HG03432 (cell line): ENCODE results near the gene ETF1.
"Not testable (repeated sequence)": the region's sequence is repeated elsewhere in the genome, so short reads cannot be mapped to it uniquely, and the experiment has no call there.

Source experiments
- ATAC-seq: cut with Tn5 transposase; IDR thresholded peaks from one replicate; pipeline ENCODE4 v1.9.1; 2021; ENCODE audit warnings: mild to moderate bottlenecking, moderate library complexity; ENCODE audit not compliant: unreplicated experiment

The ETF1 gene

DNA sequence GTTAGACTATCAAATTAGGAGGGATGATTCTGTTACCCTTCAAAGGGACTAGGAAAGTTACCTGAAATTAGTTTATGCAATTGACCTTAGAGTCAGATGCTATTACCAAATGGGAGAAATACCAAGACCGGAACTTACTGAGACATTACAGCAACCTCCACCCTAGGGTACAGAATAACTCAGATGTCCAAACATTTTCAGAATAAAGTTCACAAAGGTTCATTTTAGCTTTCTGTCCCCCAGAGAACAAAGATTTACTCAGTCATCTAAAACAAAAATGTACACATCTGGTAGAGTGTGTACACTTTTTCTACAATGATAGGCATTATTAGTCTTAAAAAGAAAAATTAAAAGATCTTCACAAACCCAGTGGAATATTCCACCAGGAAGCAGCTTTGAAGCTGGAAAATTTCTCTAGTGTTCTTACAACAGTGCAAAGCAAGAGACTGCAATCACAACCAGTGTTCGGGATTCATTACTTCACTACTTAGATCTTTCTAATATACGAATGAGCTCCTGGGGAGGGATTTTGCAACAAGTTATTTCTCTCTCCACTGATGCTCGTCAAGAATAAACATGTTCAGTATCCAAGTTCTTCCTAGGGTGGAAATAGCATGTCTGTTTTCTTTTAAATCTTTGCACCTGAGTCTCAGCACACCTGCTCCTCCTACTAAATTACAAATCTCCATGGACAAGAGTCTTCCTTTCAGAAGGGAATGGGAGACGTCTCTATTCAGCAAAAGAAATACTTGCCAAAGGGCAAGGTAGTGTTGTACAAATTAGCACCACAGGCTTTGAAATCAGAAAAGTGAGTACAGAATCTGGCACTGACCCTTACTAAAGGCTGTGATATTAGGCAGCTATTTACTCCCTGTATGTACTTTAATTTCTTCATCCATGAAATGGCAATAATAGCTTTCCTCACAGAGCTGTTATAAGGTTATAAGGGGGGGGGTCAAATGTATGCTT lies 8.8 kb downstream of the ETF1 start:
- ATAC-seq, result no peak

DNA sequence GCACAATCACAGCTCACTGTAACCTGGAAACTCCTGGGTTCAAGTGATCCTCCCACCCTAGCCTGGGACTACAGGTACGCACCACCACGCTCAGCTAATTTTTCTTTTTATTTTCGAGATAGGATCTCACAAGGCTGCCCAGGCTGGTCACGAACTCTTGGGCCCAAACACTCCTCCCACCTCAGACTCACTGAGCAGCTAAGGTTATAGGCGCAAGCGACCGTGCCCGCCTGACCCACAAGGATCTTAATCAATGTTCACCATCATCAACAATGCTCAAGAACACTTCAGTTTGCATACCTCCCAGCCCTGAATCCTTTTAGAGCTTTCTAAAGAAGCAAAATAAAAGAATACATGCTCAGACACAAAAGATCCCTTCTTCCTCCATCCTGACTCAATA lies 13.2 kb downstream of the ETF1 start:
- ATAC-seq, result no peak

DNA sequence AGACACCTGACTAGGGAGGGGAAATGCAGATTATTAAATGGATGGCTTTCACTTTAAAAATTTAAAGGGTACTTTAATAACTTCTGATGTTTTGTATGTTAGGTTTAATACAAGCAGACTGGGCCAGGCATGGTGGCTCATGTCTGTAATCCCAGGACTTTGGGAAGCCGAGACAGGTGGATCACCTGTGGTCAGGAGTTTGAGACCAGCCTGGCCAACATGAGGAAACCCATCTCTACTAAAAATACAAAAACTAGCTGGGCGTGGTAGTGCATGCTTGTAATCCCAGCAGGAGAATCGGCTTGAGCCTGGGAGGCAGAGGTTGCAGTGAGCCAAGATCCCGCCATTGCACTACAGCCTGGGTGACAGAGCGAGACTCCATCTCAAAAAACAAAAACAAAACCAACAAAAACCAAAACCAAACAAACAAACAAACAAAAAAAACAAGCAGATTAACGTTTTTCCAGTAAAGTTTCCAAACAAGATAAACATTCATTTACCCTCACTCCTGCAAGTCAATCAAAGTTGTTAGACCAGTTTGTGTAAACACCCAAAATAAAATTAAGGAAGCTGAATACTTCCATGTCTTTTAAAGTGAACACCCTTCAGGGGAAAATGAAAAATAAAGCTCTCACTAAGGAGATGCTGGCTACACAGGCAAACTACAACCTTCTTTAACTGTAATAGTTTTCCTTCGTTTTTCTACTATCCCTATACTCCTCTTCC lies 14.1 kb downstream of the ETF1 start:
- ATAC-seq, result no peak

DNA sequence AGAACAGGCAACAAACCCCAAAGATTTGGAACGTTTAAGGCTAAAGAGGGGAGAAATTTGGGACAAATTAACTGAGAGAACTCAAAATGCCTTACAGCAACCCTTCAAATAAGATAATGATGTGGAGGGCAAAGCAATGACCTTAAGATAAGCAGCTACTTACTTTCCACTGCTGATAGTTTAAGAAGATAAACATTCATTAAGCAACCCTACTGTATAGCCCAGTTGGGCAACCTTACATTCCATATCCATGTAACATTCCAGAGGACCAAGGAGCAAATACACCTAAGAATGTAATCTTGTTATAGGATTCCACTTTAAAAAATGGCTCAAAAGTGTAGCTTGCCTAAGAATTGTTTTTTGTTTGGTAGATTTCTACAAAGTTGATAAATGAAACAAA lies 14.8 kb downstream of the ETF1 start:
- ATAC-seq, result no peak

DNA sequence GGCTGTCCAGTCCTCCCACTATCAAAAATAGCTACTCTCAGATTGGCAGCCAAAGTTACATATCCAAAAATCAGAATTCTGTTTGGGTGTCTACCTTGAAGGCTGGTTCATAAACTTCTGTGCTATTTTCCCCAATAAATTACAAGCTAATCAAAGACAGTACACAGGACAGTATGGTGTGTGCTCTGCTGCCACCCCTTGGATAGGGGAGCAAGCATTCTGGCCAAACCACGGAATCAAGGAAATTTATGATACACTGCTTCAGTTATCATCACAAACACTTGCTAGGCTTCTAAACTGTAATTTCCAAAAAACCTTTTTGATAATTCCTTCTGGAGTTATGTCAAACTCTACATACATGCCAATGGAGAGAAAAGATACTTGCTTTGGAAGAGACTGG lies 15.9 kb downstream of the ETF1 start:
- ATAC-seq, result no peak

DNA sequence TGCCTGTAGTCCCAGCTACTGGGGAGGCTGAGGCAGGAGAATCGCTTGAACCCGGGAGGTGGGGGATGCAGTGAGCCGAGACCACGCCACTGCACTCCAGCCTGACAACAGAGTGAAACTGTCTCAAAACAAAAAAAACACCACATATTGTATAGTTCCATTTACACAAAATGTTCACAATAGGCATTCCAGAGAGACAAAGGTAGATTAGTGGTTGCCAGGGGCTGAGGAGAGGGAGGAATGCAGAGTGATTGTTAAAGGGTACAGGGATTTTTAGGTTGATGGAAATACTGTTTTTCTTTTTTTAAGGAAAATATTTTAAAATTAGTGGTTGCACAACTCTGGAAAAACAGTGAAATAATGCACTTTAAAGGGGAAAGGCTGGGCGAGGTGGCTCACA lies 19.6 kb downstream of the ETF1 start:
- no peak for ATAC-seq

DNA sequence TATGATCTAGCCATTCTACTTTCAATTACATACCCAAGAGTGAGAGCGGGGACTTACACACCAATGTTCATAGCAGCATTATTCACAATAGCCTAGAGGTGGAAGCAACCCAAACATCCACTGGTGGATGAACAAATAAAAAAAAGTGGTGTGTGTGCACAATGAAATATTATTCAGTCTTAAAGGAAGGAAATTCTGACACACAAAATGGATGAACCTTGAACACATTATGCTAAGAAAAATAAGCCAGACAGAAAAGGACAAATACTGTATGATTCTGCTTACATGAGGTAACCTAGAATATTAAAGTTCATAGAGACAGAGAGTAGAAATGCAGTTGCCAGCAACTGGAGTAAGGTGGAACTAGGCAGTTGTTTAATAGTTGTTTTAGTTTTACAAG lies 22.1 kb downstream of the ETF1 start:
- no peak for ATAC-seq

DNA sequence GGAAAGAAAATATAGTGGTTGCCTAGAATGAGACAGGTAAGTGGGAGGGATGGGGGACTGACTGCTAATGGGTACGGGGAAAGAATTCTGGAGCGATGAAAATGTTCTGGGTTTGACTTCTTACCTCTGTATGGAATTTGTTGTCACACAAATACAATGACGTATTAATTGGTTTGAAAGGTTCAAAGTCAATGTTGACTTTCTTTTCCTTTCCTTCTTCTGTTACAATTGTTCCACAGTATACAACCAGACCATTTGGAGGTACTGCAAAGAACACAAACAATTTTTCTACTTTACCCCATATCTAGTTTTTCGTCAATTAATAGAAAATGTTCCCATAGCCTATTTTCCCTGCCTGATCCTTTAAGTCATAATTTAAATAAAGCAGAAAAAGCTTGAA lies 25.6 kb downstream of the ETF1 start:
- no peak for ATAC-seq

DNA sequence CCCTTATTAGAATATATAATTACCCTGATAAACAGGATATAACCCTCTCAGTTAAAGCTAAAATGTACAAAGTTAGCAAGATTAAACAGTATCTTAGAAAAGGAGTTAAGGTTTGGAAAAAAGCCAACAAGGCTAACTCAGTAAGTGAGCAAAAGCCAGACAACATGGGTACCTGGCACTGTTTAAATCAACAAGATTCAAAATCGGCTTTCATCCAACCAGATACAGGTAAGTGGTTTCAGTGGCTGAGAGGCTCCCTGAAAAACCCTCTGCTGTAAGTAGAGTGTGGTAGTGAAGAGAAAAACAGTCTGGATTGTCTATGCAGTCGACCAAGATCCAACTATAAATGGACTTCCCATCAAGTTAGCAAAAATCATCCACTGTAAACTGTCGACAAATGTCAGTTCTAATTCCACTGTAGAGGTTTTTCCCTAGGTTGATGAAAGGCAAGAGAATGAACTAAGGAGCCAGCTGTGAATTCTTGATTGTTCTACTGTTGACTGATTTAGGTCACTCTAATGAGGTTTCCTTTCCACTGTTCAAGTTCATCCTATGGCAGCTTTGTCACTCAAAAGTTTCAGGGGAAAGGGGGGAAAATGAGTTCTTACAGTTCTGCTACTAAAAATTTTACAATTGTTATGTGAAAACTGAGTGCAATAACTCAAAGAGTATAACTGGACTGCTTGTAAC lies 27.3 kb downstream of the ETF1 start:
- ATAC-seq, result no peak

DNA sequence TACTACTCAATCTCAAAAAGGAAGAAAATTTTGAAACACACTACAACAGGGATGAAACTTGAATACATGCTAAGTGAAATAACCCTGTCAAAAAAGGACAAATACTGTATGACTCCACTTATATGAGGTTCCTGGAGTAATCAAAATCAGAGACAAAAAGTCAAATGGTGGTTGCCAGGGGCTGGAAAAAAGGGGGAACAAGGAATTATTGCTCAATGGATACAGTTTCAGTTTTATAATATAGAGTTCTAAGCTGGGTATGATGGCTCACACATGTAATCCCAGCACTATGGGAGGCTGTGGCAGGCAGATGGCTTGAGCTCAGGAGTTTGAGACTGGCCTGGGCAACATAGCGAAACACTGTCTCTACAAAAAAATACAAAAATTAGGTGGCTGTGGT lies 29.0 kb downstream of the ETF1 start:
- ATAC-seq, result no peak

DNA sequence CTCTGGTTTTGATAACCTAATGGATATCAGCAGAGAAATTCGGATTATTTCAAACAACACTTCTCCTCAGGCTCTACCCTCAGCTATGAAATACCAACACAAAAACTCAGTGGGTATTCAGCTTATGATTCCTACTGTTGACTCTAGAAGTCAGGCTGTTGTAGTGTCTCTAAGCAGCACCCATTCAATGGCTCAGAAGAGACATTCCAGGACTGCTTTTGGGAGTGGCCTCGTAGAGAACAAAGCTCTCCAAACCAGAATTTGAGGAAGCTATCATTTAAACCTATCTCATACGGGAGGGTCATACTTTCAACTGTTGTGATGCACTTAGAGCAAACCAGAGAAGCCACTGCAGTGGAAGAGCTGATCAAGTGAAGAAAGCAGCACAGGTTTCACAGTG lies 34.1 kb downstream of the ETF1 start:
- no peak for ATAC-seq

DNA sequence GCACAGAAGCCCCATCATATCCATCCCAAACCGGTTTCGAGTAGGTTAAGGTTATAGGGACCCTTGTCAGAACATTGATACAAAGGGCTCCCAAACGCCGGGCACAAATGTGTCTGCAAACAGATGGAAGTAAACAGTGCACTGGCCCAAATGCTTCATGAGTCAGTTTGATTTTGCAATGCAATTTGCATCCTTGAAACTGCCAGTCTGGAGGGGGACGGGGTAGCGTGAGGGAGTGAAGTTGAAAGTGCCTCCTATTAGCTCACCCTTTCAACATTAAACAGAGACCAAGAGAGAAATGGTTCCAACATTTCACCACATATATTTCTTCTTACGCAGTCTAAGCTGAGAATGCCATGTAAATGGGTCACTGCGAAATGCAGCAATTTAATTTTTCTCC lies 35.6 kb downstream of the ETF1 start:
- ATAC-seq, result not testable (repeated sequence)

DNA sequence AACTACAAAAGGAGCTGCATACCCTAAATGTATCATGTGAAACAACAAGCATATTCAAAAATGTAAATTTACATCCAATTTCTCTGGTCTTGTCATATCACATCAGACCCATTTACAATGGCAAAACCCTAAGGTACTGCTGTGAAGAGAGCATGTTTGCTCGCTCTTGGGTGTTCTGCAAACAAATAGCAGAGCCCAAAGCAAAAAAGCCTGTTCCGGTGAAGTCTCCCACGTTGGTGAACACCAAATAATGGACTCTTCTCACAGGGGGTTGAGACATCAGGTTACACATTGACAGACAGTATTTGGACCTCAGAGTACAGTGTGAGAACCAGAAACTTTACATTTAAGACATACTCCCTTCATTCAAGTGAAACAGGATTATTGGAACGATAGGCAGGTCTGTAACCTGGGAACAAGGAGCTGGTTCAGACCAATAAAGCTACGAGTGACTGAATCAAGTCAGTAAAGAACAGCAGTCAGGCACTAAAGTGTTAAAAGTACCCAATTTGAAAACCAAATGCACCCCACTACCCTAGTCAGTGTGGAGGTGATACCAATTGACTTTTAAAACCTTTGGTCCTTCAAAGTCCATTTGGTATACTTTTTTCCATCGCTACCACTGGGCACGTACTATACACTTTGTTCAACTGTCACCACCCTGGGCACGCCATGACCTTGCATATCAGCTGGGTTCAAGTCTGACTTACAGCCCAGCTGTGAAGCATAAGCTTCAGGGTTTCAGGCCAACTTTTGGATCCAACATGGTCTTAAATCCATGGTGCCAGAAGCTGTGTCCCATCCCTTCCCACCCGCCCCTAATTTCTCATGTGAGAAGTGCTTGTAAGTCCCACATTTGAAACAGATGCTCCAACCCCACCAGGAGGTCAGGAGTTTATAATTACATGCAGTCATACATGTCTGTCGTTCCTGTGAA lies 36.4 kb downstream of the ETF1 start:
- ATAC-seq, result no peak

DNA sequence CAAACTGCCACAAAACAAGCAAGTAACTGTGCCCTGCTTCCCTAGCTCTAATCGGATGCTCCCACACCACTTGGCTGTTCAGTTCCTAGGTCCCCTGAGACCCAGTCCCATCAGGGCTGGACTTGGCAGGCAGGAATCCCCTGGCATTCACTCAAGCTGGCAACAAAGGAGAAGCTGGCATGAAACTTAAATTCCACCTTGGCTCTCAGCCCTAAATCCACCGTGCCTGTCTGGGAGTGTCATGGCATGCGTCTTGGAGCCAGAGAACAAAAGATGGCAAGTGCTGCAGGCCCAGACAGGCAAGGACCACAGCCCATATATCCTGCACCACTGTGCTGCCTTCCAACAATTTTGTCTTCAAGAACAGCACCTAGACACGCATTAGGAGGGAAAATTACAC lies 38.2 kb downstream of the ETF1 start:
- no peak for ATAC-seq

DNA sequence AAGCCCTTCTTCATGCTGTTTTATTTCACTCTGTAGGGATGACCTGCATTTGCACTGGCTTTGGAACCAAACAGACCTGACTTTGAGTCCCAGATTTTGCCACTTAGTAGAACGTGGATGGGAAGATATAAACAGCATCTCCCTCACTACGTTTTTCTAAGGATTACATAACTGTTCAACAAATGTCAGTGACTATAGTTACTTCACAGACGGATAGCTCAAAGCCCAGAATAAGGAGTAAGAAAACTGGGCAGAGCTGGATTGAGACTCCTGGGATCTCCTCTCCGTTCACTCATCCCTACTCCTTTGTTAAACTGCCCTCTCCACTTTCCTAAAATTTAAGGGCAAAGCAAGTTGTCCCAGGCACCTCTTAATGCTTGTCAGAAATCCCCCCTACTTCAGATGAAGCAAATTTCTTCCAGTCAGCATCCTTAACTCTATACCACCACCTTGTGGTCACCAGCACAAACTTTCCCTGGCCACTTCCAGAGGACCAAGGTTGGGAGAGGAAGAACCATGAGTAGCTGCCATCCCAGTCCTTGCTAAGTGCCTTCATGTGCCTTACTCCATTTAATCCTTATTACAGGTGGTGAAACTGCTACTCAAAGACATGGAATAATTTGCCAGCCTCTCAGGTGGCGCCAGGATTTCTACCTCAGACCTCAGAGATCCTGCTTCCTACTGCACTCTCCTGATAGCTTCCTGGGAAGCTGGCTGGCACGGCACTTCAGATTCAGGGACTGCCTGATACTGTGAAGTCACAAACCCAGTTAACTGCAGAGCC lies 39.4 kb downstream of the ETF1 start:
- ATAC-seq, result no peak

DNA sequence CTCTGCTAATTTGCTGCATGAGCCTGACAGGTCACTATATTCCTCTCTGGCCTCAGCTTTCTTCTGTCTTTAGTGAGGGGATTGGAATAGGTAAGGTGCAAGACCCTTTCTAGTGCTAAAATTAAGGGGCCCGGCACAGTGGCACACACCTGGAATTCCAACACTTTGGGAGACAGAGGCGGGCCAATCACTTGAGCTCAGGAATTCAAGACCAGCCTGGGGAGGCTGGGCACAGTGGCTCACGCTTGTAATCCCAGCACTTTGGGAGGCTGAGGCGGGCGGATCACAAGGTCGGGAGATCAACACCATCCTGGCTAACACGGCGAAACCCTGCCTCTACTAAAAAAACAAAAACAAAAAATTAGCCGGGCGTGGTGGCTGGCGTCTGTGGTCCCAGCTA lies 40.5 kb downstream of the ETF1 start:
- ATAC-seq, result no peak

DNA sequence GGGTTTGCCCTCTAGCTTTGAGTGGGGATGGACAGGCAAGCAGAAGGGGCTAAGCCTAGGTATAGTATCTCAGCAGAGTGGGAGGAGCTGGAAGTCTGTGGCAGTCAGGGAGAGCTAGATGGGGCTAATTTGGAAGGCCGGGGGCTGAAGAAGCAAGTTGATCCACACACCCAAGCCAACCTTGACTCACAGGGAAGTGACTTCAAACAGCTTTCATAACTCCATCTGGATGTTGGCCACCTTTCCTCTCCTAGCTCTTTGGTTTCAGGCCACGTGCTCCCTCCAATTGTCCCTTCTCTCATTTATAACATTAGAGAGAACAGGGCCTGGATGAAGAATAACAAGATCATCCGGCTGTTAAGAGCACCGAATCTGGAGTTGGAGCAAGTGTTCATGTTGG lies 40.9 kb downstream of the ETF1 start:
- ATAC-seq, result no peak

DNA sequence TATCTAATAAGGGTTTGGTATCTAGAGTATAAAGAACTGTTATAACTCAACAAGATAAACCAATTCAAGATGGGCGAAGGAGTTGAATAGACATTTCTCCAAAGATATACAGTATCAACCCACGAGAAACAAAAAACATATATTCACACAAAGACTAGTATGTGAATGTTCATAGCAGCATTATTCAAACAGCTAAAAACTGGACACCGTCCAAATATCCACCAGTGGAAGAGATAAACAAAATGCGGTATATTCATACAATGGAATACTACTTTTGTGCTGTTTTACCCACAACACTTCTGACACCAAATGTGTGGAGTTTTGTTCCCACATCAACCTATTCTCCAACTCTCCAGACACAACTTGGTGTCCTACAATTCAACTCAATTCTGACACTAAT lies 44.7 kb downstream of the ETF1 start:
- ATAC-seq, result no peak

DNA sequence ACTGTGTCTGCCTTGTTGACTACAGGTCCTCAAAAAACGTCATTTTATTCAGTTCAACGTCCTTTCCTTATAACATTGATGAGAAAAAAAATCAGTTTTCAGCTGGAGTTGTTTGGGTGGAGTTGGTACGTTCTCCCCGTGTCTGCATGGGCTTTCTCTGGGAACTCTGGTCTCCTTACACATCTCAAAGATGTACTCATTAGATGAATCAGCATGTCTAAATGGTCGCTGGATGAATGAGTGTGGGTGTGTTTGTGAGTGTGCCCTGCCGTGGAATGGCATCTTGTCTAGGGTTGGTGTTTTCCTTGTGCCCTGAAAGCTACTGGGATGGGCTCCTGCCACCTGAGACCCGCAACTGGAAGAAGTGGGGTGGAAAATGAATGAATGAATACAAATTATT lies 47.7 kb downstream of the ETF1 start:
- ATAC-seq, result no peak

DNA sequence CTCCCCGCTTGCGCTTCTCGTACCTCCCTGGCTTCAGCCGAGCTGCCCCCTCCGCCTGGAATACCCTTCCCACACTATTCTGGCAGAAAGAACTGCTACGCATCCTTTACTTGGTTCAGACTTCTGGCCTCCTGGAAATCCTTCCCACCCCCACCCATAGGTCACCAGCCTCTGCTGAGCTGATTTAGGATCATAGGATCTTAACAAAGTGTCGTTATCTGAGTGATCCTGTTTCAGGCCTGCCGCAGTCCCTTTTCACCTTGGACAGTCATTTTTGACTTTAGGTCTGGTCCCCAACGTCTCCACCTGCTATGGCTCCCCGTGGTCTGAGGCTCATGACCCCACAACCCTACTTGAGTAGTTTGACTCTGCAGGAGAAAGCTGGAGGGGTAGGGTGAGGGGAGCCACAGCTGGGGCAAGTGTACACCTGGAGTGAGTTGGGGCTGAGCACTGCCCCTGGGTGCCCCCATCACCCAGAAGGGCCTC lies 50.4 kb downstream of the ETF1 start:
- no peak for ATAC-seq
